GM19239 (cell line): ENCODE results near the gene CEMIP.
"Not testable (repeated sequence)": the region's sequence is repeated elsewhere in the genome, so short reads cannot be mapped to it uniquely, and the experiment has no call there.

Experiments used
- DNase-seq: peaks from one replicate; pipeline ENCODE4 v3.0.0; 2011; ENCODE audit warnings: low spot score; ENCODE audit not compliant: insufficient read length
- FAIRE-seq: peaks from 2 replicates; lab custom pipeline; 2011; peaks lifted over from hg19 to GRCh38; lab: Jason Lieb, UNC

CEMIP gene

DNA sequence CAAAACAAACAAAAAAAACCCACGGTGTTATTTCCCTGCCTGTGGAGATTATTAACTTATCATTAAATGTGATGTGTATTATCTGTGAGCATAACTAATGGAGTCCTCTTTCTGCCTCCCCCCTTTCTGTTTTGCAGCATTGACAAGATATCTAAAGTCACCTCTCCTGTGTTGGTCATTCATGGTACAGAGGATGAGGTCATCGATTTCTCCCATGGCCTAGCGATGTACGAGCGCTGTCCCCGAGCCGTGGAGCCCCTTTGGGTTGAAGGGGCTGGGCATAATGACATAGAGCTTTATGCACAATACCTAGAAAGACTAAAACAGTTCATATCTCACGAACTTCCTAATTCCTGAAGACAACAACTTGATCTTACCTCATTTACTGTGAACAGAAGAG, 25.2 kb upstream of the CEMIP start:
- DNase-seq, result no peak
- no peak for FAIRE-seq

DNA sequence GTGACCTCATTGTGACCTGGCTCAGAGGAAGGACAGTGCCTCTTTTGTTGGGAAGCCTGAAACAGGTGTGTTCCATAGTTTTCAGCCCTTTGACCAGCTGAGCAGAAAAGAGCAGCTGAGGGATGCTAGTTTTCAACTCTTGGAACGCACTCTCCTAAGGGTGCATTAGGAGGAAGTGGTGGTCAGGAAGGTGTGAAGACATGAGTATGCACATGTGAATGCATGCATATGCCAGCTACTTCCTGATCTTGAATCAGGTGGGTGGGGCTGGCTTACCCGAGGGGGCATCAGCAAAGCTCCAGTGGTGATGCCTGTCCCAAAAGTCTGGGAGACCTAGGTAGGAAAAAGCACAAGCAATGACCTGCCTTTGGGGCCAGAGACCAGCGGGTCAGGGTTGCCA, 23.3 kb upstream of the CEMIP start:
- no peak for DNase-seq
- no peak for FAIRE-seq

DNA sequence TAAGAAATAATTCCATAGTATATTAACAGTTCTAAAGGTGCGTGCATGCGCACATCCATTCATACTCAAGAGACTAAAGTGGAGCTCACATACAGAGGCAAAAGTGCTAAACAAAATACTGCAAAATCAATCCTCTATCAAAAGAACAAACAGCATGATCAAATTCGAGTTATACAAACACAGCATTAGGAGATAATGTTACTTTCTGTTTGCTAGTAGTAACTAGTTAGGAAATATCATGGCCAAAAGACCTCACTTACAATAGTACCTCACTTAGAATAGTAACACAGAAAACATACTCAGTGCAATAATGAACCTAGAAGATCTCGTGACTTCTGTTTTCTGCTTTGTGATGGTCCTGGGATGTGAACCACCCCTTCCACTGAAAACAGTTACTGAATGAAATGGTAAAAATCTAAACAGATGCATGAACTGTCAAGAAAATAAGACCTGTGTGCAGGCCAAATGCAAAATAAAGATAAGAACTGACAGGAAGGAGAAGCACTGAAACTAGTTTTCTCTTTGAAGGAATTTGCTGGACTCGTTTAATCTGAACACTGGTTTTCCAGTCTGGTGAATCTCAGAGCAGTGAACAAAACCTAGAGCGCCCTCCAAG, 20.9 kb upstream of the CEMIP start:
- DNase-seq (no peak), FAIRE-seq (no peak)

DNA sequence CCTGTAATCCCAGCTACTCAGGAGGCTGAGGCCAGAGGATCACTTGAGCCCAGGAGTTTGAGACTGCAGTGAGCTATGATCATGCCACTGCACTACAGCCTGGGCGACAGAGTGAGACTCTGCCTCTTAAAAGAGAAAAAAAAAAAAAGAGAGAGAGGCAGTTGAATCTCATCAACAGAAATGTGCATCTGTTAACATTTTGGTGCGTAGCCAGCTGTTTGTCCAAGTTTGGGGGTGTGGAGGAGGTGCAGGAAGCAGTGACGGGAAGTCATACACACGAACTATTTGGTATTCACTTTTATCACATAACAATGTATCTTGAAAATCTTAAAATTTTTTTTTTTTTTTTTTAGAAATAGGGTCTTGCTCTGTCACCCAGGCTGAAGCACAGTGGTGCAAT, 18.2 kb upstream of the CEMIP start:
- DNase-seq (no peak), FAIRE-seq (no peak)

DNA sequence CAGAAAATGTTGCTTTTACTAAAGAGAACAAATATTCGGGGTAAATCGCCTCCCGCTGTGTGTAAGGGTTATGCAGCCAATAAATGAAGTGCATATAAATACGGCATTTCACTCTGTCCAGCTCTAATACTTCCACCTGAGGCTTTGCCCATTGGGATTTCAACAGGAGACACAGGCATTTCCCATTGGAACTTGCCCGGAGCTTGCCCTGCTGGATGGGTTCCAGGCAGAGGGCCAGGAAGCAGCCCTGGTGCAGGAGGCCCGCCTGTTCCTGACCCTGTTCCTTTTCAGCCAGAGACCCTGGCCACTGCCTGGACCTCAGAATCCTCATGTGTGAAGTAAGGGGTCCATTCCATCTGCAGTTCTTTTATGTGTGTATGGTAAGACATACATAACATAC, 17.4 kb upstream of the CEMIP start:
- FAIRE-seq (no peak), DNase-seq (no peak)

DNA sequence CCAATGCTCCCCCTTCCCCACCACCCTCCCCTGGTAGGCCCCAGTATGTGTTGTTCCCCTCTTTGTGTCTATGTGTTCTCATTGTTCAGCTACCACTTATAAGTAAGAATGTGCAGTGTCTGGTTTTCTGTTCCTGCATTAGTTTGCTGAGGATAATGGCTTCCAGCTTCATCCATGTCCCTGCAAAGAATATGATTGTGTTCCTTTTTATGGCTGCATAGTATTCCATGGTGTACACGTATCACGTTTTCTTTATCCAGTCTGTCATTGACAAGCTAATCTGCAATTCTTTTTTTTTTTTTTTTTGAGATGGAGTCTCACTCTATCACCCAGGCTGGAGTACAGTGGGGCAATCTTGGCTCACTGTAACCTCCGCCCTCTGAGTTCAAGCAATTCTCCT, 15.9 kb upstream of the CEMIP start:
- not testable (repeated sequence) for FAIRE-seq, DNase-seq

DNA sequence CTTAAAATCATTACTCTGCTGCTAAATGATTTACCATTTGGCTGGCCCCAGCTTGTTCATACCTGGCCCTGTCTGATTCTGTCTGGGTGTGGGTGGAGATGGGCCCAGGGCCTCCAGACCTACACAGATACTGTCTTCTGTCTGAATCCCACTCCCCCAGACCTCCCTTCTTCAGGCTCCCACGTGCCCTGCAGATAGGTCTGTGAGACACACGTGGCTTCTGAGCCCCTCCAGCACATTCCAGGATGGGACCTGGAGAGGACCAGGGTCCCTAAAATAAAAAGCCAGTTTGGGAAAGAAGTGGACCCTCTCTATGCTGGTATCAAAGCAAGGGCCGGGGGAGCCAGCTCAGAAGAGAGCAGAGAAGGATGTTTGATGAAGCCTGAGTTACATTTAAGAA, 14.6 kb upstream of the CEMIP start:
- FAIRE-seq (no peak), DNase-seq (no peak)

DNA sequence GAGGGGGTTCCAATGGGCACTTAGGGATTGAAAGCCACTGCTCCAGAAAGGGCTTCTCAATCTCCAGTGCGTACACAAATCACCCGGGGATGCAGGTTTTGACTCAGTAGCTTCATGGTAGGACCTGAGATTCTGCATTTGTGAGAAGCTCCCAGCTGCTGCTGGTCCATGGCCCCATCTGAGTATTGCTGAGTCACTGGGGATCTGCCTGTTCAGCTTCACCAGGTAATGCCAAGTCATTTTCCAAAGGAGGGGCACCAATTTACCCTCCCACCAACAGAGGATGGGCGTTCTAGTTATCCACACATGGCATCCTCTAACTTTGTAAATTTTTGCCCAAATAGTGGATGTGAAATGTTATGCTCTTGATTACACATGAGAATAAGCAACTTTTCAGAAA, 12.9 kb upstream of the CEMIP start:
- no peak for DNase-seq
- FAIRE-seq, result no peak

DNA sequence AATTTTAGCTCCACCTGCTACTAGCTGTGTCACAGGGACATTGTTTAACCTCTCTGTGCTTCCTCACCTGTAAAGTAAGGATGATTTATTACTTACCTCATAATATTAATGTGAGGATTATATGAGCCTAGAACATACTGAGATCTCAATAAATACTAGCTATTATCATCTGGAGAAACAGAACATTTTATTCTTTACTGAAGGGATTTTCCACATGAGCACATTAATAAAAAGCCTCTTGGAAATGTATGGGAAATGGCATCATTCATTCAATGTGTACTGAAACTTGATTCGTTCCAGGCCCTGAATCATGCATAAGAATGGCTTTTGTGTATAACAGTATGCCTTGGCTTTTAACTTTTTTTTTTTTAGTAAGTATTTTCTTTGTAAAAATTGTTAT, 11.0 kb upstream of the CEMIP start:
- DNase-seq (no peak), FAIRE-seq (no peak)

DNA sequence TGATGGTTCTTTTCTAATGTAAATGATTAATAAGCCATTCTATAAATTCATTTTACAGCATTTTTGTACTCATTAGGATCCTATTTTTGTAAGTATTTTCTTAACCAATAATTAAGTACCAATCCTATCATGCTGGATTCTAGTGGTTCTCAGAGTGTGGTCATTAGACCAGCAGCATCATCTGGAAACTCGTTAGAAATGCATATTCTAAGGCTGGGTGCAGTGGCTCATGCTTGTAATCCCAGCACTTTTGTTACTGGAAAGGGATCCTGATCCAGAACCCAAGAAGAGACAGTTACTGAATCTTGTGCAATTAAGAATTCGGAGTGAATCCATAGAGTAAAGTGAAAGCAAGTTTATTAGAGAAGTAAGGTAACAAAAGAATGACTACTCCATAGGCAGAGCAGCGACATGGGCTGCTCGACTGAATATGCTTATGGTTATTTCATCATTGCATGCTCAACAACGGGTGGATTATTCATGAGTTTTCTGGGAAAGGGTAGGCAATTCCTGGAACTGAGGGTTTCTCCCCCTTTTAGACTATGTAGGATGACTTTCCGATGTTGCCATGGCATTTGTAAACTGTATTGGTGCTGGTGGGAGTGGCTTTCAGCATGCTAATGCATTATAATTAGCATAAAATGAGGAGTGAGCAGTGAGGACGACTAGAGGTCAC, 9.9 kb upstream of the CEMIP start:
- no peak for FAIRE-seq
- DNase-seq, result no peak

DNA sequence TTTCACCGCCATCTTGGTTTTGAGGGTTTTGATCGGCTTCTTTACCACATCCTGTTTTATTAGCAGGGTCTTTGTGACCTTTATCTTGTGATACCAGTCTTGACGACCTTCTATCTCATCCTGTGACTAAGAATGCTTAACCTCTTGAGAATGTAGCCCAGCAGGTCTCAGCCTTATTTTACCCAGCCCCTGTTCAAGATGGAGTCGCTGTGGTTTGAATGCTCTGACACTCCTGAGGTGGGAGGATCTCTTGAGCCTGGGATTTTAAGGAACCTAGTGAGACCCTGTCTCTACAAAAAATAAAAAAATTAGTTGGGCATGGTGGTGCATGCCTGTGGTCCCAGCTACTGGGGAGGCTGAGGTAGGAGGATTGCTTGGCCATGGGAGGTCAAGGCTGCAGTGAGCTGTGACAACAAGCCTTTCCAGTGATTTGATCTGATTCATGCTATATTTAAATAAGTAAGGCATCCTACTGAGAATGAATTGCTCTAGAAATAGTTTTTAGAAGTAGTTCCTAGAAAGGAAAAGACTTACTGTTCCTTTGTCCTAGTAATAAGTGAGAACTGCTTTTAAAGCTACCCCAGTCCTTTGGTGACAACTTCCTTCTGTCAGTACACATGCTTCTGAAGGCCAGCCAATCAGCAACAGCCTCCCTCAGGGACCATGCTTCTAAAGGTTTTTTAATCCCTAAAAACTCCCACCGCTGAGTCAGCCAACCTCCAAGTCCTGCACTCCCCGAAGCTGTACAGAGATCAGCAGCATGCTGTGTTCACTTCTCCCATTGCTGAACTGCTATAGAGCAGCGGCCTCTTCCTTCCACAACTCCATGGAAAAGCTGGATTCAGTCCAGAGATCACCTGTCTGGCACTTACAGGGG, 9.1 kb upstream of the CEMIP start:
- no peak for FAIRE-seq
- no peak for DNase-seq

DNA sequence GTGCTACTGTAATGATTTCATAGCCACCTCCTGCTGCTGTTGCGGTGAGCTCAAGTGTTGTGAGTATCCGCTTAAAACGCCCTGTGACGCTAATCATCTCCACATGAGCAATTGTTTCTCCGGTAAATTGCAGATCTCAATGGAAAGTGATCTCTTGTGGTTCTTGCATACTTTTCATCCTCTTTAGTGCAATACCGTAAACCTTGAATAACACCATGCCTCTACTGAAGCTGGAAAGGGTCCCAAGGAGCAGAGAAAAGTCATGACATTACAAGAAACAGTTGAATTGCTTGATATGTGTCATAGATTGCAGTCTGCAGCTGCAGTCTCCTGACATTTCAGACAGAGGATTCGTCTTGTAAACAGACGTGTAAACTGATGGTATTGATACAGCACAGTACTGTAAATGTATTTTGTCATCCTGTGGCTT, 6.0 kb upstream of the CEMIP start:
- FAIRE-seq (no peak), DNase-seq (no peak)

DNA sequence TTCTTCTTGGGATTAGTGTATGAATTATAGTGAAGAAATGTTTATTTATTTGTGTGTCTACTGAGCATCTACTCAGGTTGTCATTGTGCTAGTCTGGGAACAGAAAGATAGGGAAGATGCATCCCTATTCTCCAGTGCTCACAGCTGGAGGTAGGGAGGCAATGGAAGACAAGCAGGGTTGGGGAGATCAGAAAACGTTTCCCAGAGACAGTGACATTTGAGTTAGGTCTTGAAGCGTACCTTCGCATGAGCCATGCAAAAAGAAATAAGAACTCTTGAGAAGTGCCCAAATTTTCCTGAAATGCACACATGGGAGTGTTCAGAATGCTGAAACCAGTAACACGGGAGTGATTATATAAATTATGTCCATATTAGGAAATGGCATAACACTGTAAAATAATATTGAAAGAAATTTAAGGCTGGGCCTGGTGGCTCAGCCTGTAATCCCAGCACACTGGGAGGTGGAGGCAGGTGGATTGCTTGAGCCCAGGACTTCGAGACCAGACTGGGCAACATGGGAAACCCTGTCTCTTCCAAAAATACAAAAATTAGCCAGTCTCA, 5.3 kb upstream of the CEMIP start:
- no peak for FAIRE-seq

DNA sequence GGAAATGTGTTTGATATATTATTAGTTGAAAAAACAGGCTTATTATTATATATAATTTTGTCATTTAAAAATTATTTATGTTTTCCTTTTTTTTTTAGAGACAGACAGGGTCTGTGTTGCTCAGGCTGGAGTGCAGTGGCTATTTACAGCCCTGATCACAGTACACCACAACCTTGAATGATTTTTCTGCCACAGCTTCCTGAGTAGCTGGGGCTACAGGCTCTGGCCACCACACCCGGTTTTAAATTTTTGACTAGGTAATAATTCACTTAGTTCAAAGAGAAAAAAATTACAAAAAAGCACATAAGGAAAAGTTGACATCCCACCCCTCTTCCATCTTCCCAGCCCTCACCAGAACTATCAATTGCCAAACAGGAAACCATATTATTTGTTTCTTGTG, 4.7 kb upstream of the CEMIP start:
- no peak for DNase-seq
- no peak for FAIRE-seq

More for the DNA sequence above, 5.3 kb upstream of the CEMIP start:
- DNase-seq, result no peak

DNA sequence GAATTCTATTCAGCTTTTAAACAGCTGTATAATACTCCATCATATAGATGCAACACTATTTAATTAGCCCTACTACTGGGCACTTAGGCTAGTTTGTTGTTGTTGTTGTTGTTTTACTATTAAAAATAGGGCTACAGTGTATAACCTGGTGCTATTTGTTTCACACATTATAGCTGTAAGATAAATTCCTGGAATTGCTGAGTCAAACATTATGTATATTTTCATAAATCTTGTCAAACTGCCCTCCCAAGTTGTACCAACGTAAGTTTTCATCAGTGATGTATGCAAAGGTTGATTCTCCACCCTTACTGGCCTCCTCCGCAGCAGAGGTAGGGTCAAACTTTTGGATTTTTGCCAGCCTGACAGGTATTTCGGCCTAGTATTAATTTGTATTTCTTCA, 3.8 kb upstream of the CEMIP start:
- DNase-seq (no peak), FAIRE-seq (no peak)

DNA sequence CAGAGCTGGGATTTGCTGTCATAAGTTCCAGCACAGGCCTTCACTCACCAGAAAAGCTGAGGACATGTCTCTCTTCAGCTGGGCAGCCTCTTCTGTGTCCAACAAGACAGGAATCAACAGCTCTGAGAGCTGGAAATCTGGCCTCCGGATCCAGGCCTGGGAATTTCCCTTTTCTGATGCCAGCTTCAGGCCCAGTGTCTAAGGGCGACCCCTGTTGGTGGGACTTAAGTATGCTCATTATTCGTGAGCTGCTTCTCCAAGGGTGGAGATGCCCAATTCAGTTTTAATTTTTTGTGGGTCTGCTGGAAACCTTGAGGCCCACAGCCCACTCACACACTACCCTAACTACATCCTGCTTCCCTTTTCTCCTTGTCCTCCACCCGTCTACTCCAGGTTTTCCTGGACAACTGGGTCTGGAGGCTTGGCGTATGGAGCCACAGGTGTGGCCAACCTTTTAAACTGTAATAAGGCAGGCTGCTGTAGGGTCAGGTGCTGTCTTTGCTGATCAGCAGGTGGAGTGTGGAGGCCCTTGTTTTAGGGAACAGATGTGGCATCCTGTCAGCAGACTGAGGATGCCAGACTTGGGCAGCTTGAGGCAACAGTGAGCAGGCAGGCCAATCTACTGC, 2.6 kb upstream of the CEMIP start:
- FAIRE-seq, result peak; percentile 8
- DNase-seq, result peak; percentile 72

DNA sequence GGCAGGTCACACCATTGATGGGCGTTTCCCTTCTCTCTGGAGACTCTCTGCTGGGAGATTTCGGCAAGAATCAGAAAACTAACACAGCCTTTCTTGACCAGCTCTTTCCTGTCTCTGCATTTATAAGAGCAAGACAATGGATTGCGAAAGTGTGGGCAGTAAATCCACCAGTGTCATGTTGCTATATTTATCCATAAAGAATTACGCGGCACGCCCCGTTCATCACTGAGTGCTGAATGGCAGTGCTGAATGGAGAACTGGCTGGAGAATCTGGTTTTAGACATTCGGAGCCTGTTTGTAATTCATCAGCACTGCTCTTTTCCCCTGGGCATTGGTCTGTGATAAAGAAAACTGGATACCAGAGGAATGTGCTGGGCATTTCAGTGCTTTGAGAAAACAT, 2.0 kb upstream of the CEMIP start:
- no peak for DNase-seq
- no peak for FAIRE-seq

DNA sequence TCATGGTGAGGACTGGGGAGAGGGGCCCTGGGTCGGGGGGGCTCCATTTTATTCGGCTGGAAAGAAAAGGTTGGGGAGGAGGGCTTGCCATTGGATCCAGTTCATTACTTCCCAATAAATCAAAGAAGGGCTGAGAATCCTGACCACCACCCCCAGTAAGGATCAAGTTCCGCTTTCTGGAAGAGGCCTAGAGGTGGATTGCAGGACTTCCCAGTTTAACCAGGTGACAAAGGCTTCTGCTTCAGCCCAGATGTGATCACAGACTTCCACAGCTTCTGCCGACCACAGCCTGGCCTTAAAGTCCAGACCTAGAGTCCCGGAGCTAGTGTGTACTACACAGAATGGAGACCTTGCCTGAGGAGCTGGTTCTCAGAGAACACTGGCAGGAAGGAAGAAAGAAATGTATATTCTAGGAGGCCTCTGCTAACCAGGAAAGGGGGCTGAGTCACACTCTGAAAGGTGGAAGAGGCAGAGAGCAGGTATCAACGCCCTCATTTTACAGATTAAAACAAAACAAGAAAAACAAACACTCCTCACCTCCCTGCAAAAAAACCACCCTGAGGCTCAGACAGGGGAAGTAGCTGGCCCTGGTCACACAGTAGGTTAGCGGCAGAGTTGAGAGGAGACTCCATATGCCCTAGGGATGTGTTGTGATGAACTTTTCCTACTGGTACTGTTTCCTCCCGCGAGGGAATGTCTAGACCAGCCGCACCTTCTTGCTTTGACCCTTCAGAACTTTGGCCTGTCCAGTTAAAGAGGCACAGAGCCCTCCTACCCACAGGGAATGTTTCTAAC, 1.1 kb upstream of the CEMIP start:
- FAIRE-seq (no peak), DNase-seq (no peak)

DNA sequence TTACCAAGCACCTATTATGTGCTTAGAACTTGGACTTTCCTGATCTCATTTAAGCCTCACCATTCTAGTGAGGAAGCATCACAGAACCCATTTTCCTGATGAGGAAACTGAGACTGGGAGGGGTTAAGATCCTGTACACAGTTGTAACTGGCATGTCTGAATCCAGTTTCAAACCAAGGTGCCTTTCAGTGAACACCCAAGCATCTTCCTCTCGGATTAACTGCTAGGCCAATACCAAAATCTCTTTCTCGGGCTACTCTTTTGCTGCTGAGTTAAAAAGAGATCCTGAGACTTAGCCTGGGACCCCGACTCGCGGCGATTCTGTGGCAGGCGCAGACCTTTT, 578 bp upstream of the CEMIP start:
- no peak for DNase-seq

More for the DNA sequence above, 578 bp upstream of the CEMIP start:
- no peak for FAIRE-seq
